Endothelial cell of umbilical vein (primary cell): Measurements from ENCODE around the gene ATP8A1.

Source experiments
- EZH2 ChIP-seq: IDR thresholded peaks from 2 replicates; pipeline ENCODE4 v1.6.1; 2012; ENCODE audit warnings: borderline replicate concordance, low read depth, mild to moderate bottlenecking, moderate library complexity, low read length, inconsistent platforms; ENCODE audit not compliant: severe bottlenecking
- POLR2A ChIP-seq: IDR thresholded peaks from 2 replicates; pipeline ENCODE4 v1.6.1; 2012; ENCODE audit warnings: low read depth, mild to moderate bottlenecking, control low read depth, low read length
- POLR2AphosphoS5 ChIP-seq: IDR thresholded peaks from 2 replicates; pipeline ENCODE4 v1.6.1; 2012; ENCODE audit warnings: low read depth, mild to moderate bottlenecking, control low read depth, low read length, moderate library complexity; ENCODE audit not compliant: insufficient read depth
- TF ChIP-seq, protein P1 (sequence below), 2 donors: IDR thresholded peaks; 1 replicate in 1 of 2; 2 replicates in 1 of 2; pipeline ENCODE4 v1.5.1; 2011; ENCODE audit warnings: low read length in 2 of 2, mild to moderate bottlenecking in 2 of 2, moderate library complexity in 2 of 2, control low read depth in 1 of 2, inconsistent platforms in 1 of 2, low read depth in 1 of 2; ENCODE audit not compliant: insufficient read depth in 1 of 2; ENCODE audit errors: extremely low read depth in 1 of 2

- TF ChIP-seq POLR2A (no peak), EZH2 (no peak), POLR2AphosphoS5 (no peak)
- TF ChIP-seq, protein P1, sequence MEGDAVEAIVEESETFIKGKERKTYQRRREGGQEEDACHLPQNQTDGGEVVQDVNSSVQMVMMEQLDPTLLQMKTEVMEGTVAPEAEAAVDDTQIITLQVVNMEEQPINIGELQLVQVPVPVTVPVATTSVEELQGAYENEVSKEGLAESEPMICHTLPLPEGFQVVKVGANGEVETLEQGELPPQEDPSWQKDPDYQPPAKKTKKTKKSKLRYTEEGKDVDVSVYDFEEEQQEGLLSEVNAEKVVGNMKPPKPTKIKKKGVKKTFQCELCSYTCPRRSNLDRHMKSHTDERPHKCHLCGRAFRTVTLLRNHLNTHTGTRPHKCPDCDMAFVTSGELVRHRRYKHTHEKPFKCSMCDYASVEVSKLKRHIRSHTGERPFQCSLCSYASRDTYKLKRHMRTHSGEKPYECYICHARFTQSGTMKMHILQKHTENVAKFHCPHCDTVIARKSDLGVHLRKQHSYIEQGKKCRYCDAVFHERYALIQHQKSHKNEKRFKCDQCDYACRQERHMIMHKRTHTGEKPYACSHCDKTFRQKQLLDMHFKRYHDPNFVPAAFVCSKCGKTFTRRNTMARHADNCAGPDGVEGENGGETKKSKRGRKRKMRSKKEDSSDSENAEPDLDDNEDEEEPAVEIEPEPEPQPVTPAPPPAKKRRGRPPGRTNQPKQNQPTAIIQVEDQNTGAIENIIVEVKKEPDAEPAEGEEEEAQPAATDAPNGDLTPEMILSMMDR (IDR thresholded peaks at IDR 0.05; ENCODE audit: extremely low read depth in 1 of 2, insufficient read depth in 1 of 2, low read depth in 1 of 2, low read length in 2 of 2): no peak
These were observed 178.0 kb downstream of the ATP8A1 start for GRCh38 chr4:42478946-42479345.
